GM23338 (cell line): ENCODE data around the gene LHFPL4. TPM values are rescaled to one million over a fixed set of nuclear protein-coding genes. Genes with fewer than 3 reads are reported as not detected.

ENCODE experiments used
- ATAC-seq: fragments of 200-7000 bp; cut with Tn5 transposase; 3 replicates; pipeline ENCODE4 v1.9.1; 2020
- DNase-seq: peaks from one replicate; pipeline ENCODE4 v3.0.0-alpha.2; 2015; ENCODE audit warnings: low spot score
- H2AFZ ChIP-seq: fragments of 200-600 bp; sonication (generic); 2 replicates; pipeline ENCODE4 v1.8.0; 2016; ENCODE audit warnings: antibody characterized with exemption, mild to moderate bottlenecking, moderate library complexity
- H3F3A ChIP-seq: fragments of 200-600 bp; sonication (generic); replicated peaks from 2 replicates; pipeline ENCODE4 v1.8.0; 2017; ENCODE audit warnings: antibody characterized with exemption, mixed run types, low read depth
- H3K27ac ChIP-seq: fragments of 200-600 bp; sonication (generic); 2 replicates; pipeline ENCODE4 v1.6.1; 2016; ENCODE audit warnings: low read depth
- H3K27me3 ChIP-seq: fragments of 200-600 bp; sonication (generic); 2 replicates; pipeline ENCODE4 v1.8.0; 2016; ENCODE audit warnings: mild to moderate bottlenecking, mixed run types, moderate library complexity; ENCODE audit not compliant: insufficient read depth
- H3K36me3 ChIP-seq: fragments of 200-600 bp; sonication (generic); 2 replicates; pipeline ENCODE4 v1.8.0; 2016; ENCODE audit warnings: mild to moderate bottlenecking; ENCODE audit not compliant: insufficient read depth
- H3K4me1 ChIP-seq: fragments of 200-600 bp; sonication (generic); 2 replicates; pipeline ENCODE4 v1.8.0; 2016; ENCODE audit warnings: mild to moderate bottlenecking, moderate library complexity; ENCODE audit not compliant: insufficient read depth
- H3K4me2 ChIP-seq: fragments of 200-600 bp; sonication (generic); 2 replicates; pipeline ENCODE4 v1.7.1; 2017; ENCODE audit warnings: mixed run types
- H3K4me3 ChIP-seq: fragments of 200-600 bp; sonication (generic); 2 replicates; pipeline ENCODE4 v1.6.1; 2016; ENCODE audit warnings: mixed run types
- H3K79me2 ChIP-seq: fragments of 200-600 bp; sonication (generic); replicated peaks from 2 replicates; pipeline ENCODE4 v1.8.0; 2017; ENCODE audit warnings: mild to moderate bottlenecking; ENCODE audit not compliant: insufficient read depth
- H3K9me2 ChIP-seq: fragments of 200-600 bp; sonication (generic); 2 replicates; pipeline ENCODE4 v1.8.0; 2017; ENCODE audit not compliant: insufficient read depth
- H4K20me1 ChIP-seq: fragments of 200-600 bp; sonication (generic); replicated peaks from 2 replicates; pipeline ENCODE4 v1.8.0; 2017; ENCODE audit warnings: mild to moderate bottlenecking; ENCODE audit not compliant: insufficient read depth
- H3K27ac Mint-ChIP-seq: 2 replicates; pipeline ENCODE4 v1.8.0; 2020; ENCODE audit warnings: inconsistent platforms, mild to moderate bottlenecking, moderate library complexity, mixed read lengths
- H3K27me3 Mint-ChIP-seq: 3 replicates; pipeline ENCODE4 v1.8.0; 2022; ENCODE audit warnings: low read depth, mild to moderate bottlenecking, moderate library complexity, mixed read lengths, inconsistent platforms; ENCODE audit not compliant: insufficient read depth, poor library complexity
- H3K36me3 Mint-ChIP-seq: 3 replicates; pipeline ENCODE4 v1.8.0; 2021; ENCODE audit warnings: low read depth, mild to moderate bottlenecking, inconsistent platforms, moderate library complexity, mixed read lengths
- H3K4me1 Mint-ChIP-seq: 3 replicates; pipeline ENCODE4 v1.8.0; 2020; ENCODE audit warnings: mild to moderate bottlenecking, inconsistent platforms, mixed read lengths
- H3K4me3 Mint-ChIP-seq: 3 replicates; pipeline ENCODE4 v1.8.0; 2021; ENCODE audit warnings: moderate library complexity, mild to moderate bottlenecking, inconsistent platforms, mixed read lengths
- H3K9me3 Mint-ChIP-seq: 3 replicates; pipeline ENCODE4 v1.8.0; 2020; ENCODE audit warnings: moderate library complexity, mild to moderate bottlenecking, inconsistent platforms, mixed read lengths
- CREB1 ChIP-seq: fragments of 250-450 bp; sonication (Bioruptor Pico); IDR thresholded peaks from 2 replicates; pipeline ENCODE4 v1.5.0; 2020; ENCODE audit warnings: low read depth, mild to moderate bottlenecking, moderate library complexity
- EZH2 ChIP-seq: fragments of 200-600 bp; sonication (generic); IDR thresholded peaks from one replicate; pipeline ENCODE4 v1.8.0; 2017; ENCODE audit warnings: antibody characterized with exemption, mild to moderate bottlenecking, low read depth; ENCODE audit not compliant: unreplicated experiment
- EZH2phosphoT487 ChIP-seq: fragments of 200-600 bp; sonication (generic); IDR thresholded peaks from one replicate; pipeline ENCODE4 v1.8.1; 2018; ENCODE audit warnings: antibody characterized with exemption; ENCODE audit not compliant: unreplicated experiment
- NANOG ChIP-seq: IDR thresholded peaks from 2 replicates; pipeline ENCODE4 v1.6.1; 2016; ENCODE audit warnings: antibody characterized with exemption, borderline replicate concordance
- POLR2AphosphoS5 ChIP-seq: IDR thresholded peaks from 2 replicates; pipeline ENCODE4 v1.6.1; 2016; ENCODE audit warnings: antibody characterized with exemption, low read depth
- STAT1 ChIP-seq: IDR thresholded peaks from one replicate; pipeline ENCODE4 v1.6.1; 2016; ENCODE audit warnings: antibody characterized with exemption; ENCODE audit not compliant: unreplicated experiment
- ZNF114 ChIP-seq: fragments of 250-450 bp; sonication (Bioruptor Pico); IDR thresholded peaks from 2 replicates; pipeline ENCODE4 v1.5.0; 2020; ENCODE audit warnings: mild to moderate bottlenecking, moderate library complexity
- ZNF331 ChIP-seq: fragments of 250-450 bp; sonication (Bioruptor Pico); IDR thresholded peaks from 2 replicates; pipeline ENCODE4 v1.5.0; 2020; ENCODE audit warnings: low read depth, mild to moderate bottlenecking, moderate library complexity
- polyA plus RNA-seq: library from polyadenylated mRNA; unstranded; fragments of >200 nt; fragmentation: Nextera tagmentation; extraction: Ambion mirVana; gene quantifications from 2 replicates; pipeline ENCODE4 v1.2.1, GENCODE V29; 2016
- total RNA-seq: library from RNA; depleted of rRNA; stranded (reverse); fragments of >200 nt; shearing (Covaris generic); gene quantifications from 2 replicates; pipeline ENCODE4 v1.2.3, GENCODE V29; 2014
- TF ChIP-seq, protein P1 (sequence below): IDR thresholded peaks from 2 replicates; pipeline ENCODE4 v1.6.1; 2016; ENCODE audit warnings: antibody characterized with exemption
- TF ChIP-seq, protein P2 (sequence below): fragments of 250-450 bp; sonication (Bioruptor Pico); IDR thresholded peaks from 2 replicates; pipeline ENCODE4 v1.5.0; 2020; ENCODE audit warnings: mild to moderate bottlenecking, moderate library complexity

LHFPL4 gene
- total and polyA plus RNA-seq, 2 experiments from 2014 or later = 2.3 to 11.5 TPM

- no peaks in the 10 kb centered on the region; the same call in 2 of the 3 replicates for H3K9me3 Mint-ChIP-seq
- no peak for ATAC-seq
- H3K27ac Mint-ChIP-seq = 0 out of 2 replicates have a peak overlapping the region, but pooled peaks have one; percentile 70
- H3K9me2 ChIP-seq = no peaks in the 10 kb centered on the region
- H3K4me2 ChIP-seq = no peak overlapping the region
- no peak for DNase-seq
- peaks cover 86% of the 10 kb centered on the region for H3K36me3 Mint-ChIP-seq
- H3K4me3 Mint-ChIP-seq = no peak overlapping the region
- no peaks in the 10 kb centered on the region for H3K4me1 Mint-ChIP-seq
- no peak for TF ChIP-seq ZNF331 (CRISPR knock-in tag)
- TF ChIP-seq, protein P1, sequence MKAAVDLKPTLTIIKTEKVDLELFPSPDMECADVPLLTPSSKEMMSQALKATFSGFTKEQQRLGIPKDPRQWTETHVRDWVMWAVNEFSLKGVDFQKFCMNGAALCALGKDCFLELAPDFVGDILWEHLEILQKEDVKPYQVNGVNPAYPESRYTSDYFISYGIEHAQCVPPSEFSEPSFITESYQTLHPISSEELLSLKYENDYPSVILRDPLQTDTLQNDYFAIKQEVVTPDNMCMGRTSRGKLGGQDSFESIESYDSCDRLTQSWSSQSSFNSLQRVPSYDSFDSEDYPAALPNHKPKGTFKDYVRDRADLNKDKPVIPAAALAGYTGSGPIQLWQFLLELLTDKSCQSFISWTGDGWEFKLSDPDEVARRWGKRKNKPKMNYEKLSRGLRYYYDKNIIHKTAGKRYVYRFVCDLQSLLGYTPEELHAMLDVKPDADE = no peak
- no peak for TF ChIP-seq ZNF114 (CRISPR knock-in tag)
- TF ChIP-seq EZH2phosphoT487 = no peak
- TF ChIP-seq EZH2 = no peak
- no peak for TF ChIP-seq POLR2AphosphoS5
- no peak for TF ChIP-seq NANOG
- TF ChIP-seq STAT1 = no peak
- TF ChIP-seq CREB1 (CRISPR knock-in tag) = no peak
- TF ChIP-seq, protein P2, sequence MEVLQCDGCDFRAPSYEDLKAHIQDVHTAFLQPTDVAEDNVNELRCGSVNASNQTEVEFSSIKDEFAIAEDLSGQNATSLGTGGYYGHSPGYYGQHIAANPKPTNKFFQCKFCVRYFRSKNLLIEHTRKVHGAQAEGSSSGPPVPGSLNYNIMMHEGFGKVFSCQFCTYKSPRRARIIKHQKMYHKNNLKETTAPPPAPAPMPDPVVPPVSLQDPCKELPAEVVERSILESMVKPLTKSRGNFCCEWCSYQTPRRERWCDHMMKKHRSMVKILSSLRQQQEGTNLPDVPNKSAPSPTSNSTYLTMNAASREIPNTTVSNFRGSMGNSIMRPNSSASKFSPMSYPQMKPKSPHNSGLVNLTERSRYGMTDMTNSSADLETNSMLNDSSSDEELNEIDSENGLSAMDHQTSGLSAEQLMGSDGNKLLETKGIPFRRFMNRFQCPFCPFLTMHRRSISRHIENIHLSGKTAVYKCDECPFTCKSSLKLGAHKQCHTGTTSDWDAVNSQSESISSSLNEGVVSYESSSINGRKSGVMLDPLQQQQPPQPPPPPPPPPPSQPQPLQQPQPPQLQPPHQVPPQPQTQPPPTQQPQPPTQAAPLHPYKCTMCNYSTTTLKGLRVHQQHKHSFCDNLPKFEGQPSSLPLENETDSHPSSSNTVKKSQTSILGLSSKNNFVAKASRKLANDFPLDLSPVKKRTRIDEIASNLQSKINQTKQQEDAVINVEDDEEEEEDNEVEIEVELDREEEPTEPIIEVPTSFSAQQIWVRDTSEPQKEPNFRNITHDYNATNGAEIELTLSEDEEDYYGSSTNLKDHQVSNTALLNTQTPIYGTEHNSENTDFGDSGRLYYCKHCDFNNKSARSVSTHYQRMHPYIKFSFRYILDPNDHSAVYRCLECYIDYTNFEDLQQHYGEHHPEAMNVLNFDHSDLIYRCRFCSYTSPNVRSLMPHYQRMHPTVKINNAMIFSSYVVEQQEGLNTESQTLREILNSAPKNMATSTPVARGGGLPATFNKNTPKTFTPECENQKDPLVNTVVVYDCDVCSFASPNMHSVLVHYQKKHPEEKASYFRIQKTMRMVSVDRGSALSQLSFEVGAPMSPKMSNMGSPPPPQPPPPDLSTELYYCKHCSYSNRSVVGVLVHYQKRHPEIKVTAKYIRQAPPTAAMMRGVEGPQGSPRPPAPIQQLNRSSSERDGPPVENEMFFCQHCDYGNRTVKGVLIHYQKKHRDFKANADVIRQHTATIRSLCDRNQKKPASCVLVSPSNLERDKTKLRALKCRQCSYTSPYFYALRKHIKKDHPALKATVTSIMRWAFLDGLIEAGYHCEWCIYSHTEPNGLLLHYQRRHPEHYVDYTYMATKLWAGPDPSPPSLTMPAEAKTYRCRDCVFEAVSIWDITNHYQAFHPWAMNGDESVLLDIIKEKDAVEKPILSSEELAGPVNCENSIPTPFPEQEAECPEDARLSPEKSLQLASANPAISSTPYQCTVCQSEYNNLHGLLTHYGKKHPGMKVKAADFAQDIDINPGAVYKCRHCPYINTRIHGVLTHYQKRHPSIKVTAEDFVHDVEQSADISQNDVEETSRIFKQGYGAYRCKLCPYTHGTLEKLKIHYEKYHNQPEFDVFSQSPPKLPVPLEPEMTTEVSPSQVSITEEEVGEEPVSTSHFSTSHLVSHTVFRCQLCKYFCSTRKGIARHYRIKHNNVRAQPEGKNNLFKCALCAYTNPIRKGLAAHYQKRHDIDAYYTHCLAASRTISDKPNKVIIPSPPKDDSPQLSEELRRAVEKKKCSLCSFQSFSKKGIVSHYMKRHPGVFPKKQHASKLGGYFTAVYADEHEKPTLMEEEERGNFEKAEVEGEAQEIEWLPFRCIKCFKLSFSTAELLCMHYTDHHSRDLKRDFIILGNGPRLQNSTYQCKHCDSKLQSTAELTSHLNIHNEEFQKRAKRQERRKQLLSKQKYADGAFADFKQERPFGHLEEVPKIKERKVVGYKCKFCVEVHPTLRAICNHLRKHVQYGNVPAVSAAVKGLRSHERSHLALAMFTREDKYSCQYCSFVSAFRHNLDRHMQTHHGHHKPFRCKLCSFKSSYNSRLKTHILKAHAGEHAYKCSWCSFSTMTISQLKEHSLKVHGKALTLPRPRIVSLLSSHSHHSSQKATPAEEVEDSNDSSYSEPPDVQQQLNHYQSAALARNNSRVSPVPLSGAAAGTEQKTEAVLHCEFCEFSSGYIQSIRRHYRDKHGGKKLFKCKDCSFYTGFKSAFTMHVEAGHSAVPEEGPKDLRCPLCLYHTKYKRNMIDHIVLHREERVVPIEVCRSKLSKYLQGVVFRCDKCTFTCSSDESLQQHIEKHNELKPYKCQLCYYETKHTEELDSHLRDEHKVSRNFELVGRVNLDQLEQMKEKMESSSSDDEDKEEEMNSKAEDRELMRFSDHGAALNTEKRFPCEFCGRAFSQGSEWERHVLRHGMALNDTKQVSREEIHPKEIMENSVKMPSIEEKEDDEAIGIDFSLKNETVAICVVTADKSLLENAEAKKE (CRISPR knock-in tag) = no peak
- H2AFZ ChIP-seq = no peak overlapping the region
- H3F3A ChIP-seq = peaks cover 6% of the 10 kb centered on the region; the same call in 1 of the 2 replicates
- H3K79me2 ChIP-seq = peaks cover 32% of the 10 kb centered on the region
- no peak overlapping the region for H3K4me3 ChIP-seq
- H3K27me3 Mint-ChIP-seq = peaks cover 6% of the 10 kb centered on the region
- peaks cover 85% of the 10 kb centered on the region for H3K36me3 ChIP-seq
- H4K20me1 ChIP-seq = peaks cover 24% of the 10 kb centered on the region
- H3K4me1 ChIP-seq = no peaks in the 10 kb centered on the region
- no peaks in the 10 kb centered on the region for H3K27me3 ChIP-seq
- no peak overlapping the region for H3K27ac ChIP-seq
These were observed 101.2 kb downstream of the LHFPL4 start for GRCh38 chr3:9452417-9452816.
